A673 (cell line): ENCODE data around the gene MGP. TPM values are rescaled to one million over a fixed set of nuclear protein-coding genes. Genes with fewer than 3 reads are reported as not detected.

ENCODE experiments used
- BruUV-seq: library from RNA; stranded (reverse); fragments of 400-500 nt; replicated peaks from 2 replicates; lab custom pipeline; 2021; lab: Mats Ljungman, UMichigan
- CTCF ChIA-PET: fragments of 300-600 bp; sonication (Branson Sonifier 250); formaldehyde crosslinking; loops from one replicate; lab custom pipeline; 2022; ENCODE audit warnings: antibody characterized with exemption; lab: Charles Lee
- POLR2A ChIA-PET: fragments of 300-600 bp; sonication (Branson Sonifier 250); formaldehyde crosslinking; loops from one replicate; lab custom pipeline; 2022; ENCODE audit warnings: antibody characterized with exemption; ENCODE audit not compliant: low non-redundant PET; lab: Charles Lee
- DNase-seq: peaks from one replicate; pipeline ENCODE4 v3.0.0-alpha.2; 2015; ENCODE audit warnings: low spot score
- H3K27ac ChIP-seq: fragments of 200-600 bp; sonication (generic); 2 replicates; pipeline ENCODE4 v1.5.1; 2016; ENCODE audit warnings: mixed run types, low read depth, mild to moderate bottlenecking, mixed read lengths, antibody characterized with exemption, low read length; ENCODE audit not compliant: poor library complexity, severe bottlenecking
- H3K27me3 ChIP-seq: fragments of 200-600 bp; sonication (generic); replicated peaks from 2 replicates; pipeline ENCODE4 v1.6.1; 2017; ENCODE audit warnings: mixed run types, low read depth, mild to moderate bottlenecking, mixed read lengths, antibody characterized with exemption, low read length; ENCODE audit not compliant: insufficient read depth, poor library complexity
- H3K36me3 ChIP-seq: fragments of 200-600 bp; sonication (generic); 2 replicates; pipeline ENCODE4 v1.6.1; 2016; ENCODE audit warnings: mixed run types, mild to moderate bottlenecking, mixed read lengths, antibody characterized with exemption, low read length; ENCODE audit not compliant: insufficient read depth, poor library complexity, severe bottlenecking
- H3K4me1 ChIP-seq: fragments of 200-600 bp; sonication (generic); 2 replicates; pipeline ENCODE4 v1.6.1; 2017; ENCODE audit warnings: mixed run types, mild to moderate bottlenecking, mixed read lengths, antibody characterized with exemption, low read length; ENCODE audit not compliant: insufficient read depth, poor library complexity, severe bottlenecking
- H3K4me3 ChIP-seq: fragments of 200-600 bp; sonication (generic); 2 replicates; pipeline ENCODE4 v1.5.1; 2016; ENCODE audit warnings: low read depth, mixed run types, mild to moderate bottlenecking, mixed read lengths, low read length; ENCODE audit not compliant: poor library complexity, severe bottlenecking
- H3K9me3 ChIP-seq: fragments of 200-600 bp; sonication (generic); 2 replicates; pipeline ENCODE4 v1.6.1; 2016; ENCODE audit warnings: mixed run types, low read depth, mild to moderate bottlenecking, mixed read lengths, antibody characterized with exemption, low read length; ENCODE audit not compliant: poor library complexity, severe bottlenecking
- EZH2 ChIP-seq: fragments of 200-600 bp; sonication (generic); IDR thresholded peaks from 2 replicates; pipeline ENCODE4 v1.6.1; 2017; ENCODE audit warnings: borderline replicate concordance, low read depth, mild to moderate bottlenecking, mixed read lengths, antibody characterized with exemption, low read length; ENCODE audit not compliant: poor library complexity, severe bottlenecking
- intact Hi-C: fragments of 100-400 bp; cut with micrococcal nuclease; formaldehyde crosslinking; loops from one replicate; pipeline ENCODE4 v1.10.0; 2022; ENCODE audit not compliant: unreplicated experiment
- total RNA-seq: library from RNA; stranded (reverse); gene quantifications from 2 replicates; pipeline ENCODE4 v1.2.3, GENCODE V29; 2021
- TF ChIP-seq, protein P1 (sequence below): fragments of 300-800, 200-600 bp; sonication (generic); conservative IDR thresholded peaks from 2 replicates; pipeline ENCODE4 v1.5.1; 2017; ENCODE audit warnings: low read depth, mild to moderate bottlenecking, antibody characterized with exemption, low read length, moderate library complexity, mixed read lengths

Gene MGP
- total RNA-seq, 1 experiment from 2014 or later: not detected

- POLR2A ChIA-PET: no interaction called here
- Histone ChIP-seq H3K4me3 (no peak overlapping the region), H3K9me3 (no peaks in the 10 kb centered on the region), H3K27me3 (no peaks in the 10 kb centered on the region), H3K36me3 (no peaks in the 10 kb centered on the region), H3K4me1 (peaks cover 5% of the 10 kb centered on the region), H3K27ac (no peak overlapping the region)
- TF ChIP-seq, protein P1, sequence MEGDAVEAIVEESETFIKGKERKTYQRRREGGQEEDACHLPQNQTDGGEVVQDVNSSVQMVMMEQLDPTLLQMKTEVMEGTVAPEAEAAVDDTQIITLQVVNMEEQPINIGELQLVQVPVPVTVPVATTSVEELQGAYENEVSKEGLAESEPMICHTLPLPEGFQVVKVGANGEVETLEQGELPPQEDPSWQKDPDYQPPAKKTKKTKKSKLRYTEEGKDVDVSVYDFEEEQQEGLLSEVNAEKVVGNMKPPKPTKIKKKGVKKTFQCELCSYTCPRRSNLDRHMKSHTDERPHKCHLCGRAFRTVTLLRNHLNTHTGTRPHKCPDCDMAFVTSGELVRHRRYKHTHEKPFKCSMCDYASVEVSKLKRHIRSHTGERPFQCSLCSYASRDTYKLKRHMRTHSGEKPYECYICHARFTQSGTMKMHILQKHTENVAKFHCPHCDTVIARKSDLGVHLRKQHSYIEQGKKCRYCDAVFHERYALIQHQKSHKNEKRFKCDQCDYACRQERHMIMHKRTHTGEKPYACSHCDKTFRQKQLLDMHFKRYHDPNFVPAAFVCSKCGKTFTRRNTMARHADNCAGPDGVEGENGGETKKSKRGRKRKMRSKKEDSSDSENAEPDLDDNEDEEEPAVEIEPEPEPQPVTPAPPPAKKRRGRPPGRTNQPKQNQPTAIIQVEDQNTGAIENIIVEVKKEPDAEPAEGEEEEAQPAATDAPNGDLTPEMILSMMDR: no peak
- no peak for TF ChIP-seq EZH2
- CTCF ChIA-PET: no interaction called here
- intact Hi-C loops: no loop called here
- DNase-seq: no peak
- BruUV-seq: no TSS peak
These were observed 17.9 kb upstream of the MGP start for GRCh38 chr12:14903386-14904098.

DNA sequence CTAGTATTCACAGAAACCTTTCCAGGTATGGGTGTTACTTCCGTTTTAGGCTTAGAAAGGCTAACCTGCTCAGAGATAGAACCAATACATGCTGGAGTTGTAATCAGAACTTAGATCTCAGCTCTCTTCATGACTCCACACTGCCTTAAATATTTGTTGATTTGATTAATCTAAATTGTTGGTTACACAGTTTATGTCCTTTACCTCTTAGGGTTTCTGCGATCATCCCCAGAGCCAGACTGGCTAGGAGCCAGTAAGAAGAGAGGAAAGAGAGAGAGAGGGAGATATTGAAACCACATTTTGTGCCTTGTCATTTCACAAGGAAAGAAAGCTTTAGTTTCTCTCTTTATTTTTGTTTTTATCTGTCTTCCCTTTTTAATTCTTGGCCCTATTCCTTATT, 16.8 kb upstream of the MGP start:
- TF ChIP-seq, protein P1: no peak
- TF ChIP-seq EZH2: no peak
- intact Hi-C loops: no loop called here
- ChIA-PET CTCF (no interaction called here), POLR2A (no interaction called here)
- H3K4me1 ChIP-seq: peaks cover 5% of the 10 kb centered on the region
- H3K27me3 ChIP-seq: no peaks in the 10 kb centered on the region
- no TSS peak for BruUV-seq
- no peak overlapping the region for H3K4me3 ChIP-seq
- H3K27ac ChIP-seq: no peak overlapping the region
- H3K36me3 ChIP-seq: no peaks in the 10 kb centered on the region
- DNase-seq: peak; percentile 35
- H3K9me3 ChIP-seq: no peaks in the 10 kb centered on the region

- Histone ChIP-seq H3K4me3 (no peak overlapping the region), H3K9me3 (no peaks in the 10 kb centered on the region), H3K36me3 (no peaks in the 10 kb centered on the region), H3K27me3 (no peaks in the 10 kb centered on the region), H3K4me1 (peaks cover 16% of the 10 kb centered on the region), H3K27ac (no peak overlapping the region)
- TF ChIP-seq, protein P1: no peak
- TF ChIP-seq EZH2: no peak
- DNase-seq: no peak
- BruUV-seq: no TSS peak
- ChIA-PET CTCF (no interaction called here), POLR2A (no interaction called here)
- intact Hi-C loops: no loop called here
These were observed 15.5 kb upstream of the MGP start for GRCh38 chr12:14901228-14901562.
